CD4-positive, alpha-beta T cell treated with Interleukin-17A for 1 hour (primary cell): ENCODE results near the gene AAR2.

ENCODE experiments used
- DNase-seq: peaks from one replicate; pipeline ENCODE4 v3.0.0-alpha.2; 2020

The AAR2 gene

DNA sequence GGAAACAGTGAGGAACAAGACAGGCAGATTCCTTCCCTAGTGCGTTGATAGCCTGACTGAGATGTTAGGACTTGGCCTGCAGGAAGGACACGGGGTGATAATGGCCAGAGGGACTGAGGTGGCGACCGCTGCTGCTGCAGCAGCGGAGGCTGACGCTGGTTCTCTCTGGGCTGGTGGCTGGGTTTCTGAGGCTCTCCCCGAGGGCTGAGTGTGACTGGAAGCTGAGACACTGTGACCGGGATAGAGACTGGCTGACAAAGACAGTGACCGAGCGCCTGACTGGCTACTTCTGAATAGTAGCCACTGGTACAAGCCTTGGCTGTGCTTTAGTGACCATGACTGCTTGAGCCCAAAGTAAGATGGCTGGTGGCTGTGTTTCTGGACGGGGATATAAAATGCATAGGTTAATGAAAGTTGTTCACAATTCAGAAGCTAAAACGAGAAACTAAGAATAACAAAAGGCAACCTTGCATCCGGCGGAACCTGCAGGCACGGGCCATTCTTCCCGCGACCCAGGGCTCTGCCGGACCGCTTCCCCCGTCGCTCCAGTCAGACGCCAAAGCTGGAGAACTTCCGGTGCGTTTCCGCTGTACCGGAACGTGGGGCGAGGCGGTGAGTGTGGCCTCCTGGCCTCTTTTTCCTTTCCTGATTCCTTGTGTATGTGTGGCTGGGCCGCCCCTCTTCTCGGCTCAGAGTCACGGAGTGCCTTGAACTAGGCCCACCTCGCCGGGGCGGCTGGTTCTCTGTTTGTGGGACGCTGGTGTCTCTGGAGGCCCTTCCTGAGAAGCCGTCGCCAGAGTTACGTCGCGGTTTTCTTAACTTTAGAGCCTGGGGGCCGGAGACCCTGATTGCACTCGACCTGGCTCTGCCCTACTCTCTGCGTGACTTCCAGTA, at the start of gene AAR2:
Gene AAR2, plus strand, starts transcription at position 587 of the 894 bp plus-strand sequence. CDS start 3,391 bp downstream, outside the sequence.
- peak; percentile 77 for DNase-seq

DNA sequence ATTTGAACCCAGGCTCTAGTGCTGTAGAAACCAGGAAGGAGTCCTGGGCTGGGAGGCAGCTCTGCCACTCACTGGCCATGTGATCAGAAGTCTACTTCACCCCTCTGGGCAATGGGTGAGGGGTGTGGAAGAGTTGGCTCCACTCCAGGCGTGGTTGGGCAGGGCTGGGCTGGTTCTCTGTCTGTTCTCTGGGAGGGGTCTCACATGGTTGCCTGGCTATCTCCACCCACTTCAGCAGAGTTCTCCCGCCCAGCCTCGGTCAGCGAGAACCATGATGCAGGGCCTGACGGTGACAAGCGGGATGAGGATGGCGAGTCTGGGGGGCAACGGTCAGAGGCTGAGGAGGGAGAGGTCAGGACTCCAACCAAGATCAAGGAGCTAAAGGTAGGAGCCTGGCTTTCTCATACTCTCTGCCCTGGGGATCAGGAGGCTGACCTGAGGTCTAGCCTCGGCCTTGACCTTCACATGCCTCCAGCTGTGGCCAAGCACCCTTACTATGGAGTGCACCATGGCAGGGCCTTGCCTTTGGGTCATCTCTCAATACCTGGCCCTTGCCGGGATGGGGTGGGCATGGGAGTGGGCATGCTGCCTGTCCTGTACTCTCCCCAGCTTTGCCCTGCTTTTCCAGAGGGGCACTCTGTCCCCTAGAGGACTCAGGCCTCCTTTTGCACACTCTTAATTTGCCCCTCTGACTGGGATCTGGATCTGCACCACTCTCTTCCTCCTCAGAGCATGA, 42.1 kb upstream of the AAR2 start:
- DNase-seq = no peak

DNA sequence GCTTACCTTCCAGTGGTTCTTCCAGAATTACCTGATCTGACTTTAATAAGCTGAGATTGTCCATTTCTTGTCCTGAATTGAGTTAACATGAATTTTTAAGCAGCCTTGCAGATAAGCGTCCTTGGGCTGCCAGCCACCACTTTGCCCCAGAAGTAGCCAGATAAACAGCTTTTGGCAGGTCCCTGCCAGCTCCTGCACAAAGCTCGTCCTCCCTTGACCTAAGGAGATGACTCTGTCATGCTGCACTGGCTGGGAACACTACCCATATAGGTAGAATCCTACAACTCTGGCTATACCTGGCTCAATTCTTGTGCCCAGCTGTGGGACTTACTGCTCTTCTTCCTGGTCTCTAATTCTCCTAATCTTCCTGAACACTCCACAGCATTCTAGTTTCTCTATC, 39.6 kb upstream of the AAR2 start:
- DNase-seq = no peak

- DNase-seq = no peak
Observed at GRCh38 chr20:36197271-36197670, 39.0 kb upstream of the AAR2 start.

DNA sequence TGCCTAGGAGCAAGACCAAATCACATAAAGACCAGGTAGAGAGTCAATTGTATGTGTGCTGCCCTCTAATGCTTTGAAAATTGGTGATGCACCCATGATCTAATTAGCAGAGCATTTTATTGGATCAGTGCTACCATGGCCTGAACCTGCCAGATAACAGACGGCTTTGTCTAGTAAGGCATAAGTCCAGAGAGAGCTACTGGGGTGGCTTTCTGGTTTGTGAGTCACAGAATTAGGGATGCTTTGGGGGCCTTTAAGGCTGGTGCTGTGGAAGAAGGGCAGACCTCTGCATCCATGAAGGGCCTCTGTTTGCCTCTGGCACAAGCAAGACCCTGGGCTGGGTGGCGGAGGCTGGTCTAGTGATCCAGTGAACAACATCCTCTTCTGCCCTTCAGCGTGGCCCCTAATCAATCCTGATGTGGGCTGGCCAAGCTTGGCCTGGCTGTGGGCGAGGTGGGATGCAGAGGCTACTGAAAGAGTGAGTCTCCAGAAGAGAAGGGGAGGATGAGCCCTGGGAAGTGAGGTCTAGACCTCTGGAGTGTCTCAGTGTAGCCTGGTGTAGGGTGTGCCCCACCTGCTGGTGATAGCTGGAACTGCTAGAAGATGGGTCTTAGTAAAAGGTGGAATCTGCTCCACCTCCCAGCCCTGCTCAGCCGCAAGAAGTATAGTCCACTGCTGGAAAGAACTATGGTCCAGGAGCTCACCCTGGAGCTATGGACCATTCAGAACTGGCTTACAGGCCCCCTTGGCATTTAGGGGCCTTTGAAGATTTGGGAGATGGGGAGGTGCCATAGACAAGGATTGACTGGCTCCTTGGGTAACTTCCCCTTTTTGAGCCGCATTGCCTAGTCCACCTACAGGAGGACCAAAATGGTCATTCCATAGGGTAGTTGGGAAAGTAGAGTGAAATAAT, 36.7 kb upstream of the AAR2 start:
- DNase-seq = peak; percentile 72

DNA sequence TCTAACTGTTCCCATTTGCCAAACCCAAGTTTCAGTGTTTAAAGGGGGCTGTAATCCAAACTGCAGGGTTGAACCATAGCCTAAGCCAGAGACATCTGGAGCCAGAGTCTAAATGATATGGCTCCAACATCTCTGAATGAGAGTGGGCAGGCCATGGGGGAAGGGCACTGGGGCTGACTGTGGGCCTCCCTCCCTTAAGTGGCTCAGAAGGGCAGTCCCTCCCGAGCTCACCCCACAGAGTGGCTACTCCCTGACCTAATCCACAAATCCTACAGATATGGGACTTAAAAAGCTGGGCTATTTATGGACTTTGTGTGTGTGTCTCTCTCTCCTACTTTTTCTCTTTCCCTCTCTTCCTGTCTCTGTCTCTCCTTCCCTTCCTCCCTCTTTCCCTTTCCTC, 35.8 kb upstream of the AAR2 start:
- no peak for DNase-seq

DNA sequence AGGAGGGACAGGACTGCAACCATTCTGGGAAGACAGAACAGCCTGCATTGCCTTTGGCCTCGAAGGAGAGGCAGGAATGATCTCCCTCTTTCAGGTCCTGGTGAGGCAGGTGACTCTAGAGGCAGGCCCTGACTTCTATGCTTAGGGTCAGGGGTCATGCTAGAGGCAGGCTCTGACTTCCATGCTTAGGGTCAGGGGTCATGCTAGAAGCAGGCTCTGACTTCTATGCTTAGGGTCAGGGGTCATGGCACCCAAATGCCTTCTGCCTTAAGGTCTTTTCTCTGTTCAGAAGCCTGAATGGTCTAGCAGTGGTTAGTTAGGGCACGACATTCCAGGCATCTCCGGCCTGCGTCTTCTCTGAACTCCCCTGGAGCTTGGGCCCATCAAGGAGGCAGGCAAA, 35.1 kb upstream of the AAR2 start:
- DNase-seq = no peak

GRCh38 chr20:36202891-36203338, 33.4 kb upstream of the AAR2 start:
- peak; percentile 76 for DNase-seq

DNA sequence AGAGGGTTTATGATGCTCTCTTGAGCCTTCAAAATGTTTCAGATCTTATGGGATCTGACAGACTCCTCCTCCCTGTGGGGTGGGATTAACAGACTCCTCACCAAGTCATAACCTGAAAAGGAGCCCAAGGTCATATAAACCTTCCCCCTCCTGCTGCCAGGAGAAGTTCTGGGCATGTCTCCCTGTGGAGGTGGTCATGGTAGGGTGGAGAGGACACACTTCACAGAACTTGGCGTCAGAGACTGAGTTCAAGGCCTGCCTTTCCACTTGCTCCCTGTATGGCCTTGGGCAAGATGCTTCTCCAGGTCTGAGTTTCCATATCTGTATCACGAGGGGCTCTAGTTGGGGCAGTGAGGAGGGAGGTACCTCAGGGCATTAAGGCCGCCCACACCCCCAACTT, 32.4 kb upstream of the AAR2 start:
- DNase-seq = no peak

- no peak for DNase-seq
Observed at GRCh38 chr20:36205026-36205425, 31.3 kb upstream of the AAR2 start.

- DNase-seq = no peak
Observed at GRCh38 chr20:36206068-36206467, 30.2 kb upstream of the AAR2 start.

DNA sequence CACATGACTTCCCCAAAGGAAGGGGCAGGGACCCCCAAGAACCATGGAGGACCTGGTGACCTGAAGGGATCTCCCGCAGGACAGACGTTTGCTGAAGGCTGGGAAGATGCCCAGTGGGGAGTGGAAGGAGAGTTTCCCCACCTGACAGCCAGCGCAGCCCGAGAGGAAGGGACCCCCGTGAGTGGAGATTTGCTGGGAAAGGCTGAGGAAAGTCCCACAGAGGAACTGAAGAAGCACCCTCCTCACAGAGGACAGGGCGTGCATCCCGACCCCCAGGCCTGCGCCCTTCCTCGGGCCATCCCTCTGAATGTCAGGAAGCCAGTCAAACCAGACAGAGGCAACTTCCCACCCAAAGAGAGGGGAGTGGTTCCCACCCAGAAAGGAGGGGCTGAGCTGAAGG, 29.6 kb upstream of the AAR2 start:
- no peak for DNase-seq

DNA sequence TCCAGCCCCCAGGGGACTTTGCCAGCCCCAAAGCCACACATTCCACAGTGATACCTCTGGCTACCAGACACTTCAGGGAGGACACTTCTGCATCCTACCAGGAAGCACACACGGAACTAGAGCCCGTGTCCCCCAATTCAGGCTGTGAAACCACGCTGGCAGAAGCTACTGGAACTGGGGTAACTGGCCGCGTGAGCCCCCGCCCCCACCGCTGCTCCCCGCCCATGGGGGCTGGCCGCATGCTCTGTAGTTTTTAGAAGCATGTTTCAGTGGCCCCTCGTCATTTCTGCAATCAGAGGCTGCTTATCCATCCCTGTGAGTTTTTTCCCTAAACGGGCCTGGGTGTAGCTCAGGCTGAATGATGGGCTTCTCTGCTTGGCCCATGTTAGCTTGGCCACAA, 28.7 kb upstream of the AAR2 start:
- DNase-seq = no peak

GRCh38 chr20:36208257-36208656, 28.0 kb upstream of the AAR2 start:
- no peak for DNase-seq

DNA sequence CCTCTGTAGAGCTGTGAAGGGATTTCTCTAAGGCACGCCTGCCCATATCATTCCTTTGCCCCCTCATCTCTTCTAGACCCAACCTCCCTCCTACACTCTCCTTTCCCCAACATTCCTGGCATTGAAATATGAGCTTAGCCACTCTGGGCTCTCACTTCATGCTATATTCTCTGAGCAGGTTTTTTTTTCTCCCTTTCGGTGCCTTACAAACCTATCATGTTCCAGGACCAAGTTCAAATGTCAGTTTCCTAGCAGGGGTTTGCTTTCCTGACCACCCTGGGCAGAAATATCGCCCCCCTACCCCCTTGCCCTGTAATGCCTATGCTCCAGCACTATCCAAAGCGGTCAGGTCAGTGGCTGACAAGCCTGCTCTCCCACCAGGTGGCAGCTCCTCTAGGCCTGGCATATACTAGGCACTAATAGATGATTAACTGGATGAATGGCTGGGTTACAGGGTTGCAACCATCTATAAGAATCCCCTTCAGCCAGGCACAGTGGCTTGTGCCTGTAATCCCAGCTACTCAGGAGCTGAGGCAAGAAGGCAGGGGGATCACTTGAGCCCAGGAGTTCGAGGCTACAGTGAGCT, 25.7 kb upstream of the AAR2 start:
- no peak for DNase-seq

- DNase-seq = no peak
Observed at GRCh38 chr20:36213362-36213761, 22.9 kb upstream of the AAR2 start.

DNA sequence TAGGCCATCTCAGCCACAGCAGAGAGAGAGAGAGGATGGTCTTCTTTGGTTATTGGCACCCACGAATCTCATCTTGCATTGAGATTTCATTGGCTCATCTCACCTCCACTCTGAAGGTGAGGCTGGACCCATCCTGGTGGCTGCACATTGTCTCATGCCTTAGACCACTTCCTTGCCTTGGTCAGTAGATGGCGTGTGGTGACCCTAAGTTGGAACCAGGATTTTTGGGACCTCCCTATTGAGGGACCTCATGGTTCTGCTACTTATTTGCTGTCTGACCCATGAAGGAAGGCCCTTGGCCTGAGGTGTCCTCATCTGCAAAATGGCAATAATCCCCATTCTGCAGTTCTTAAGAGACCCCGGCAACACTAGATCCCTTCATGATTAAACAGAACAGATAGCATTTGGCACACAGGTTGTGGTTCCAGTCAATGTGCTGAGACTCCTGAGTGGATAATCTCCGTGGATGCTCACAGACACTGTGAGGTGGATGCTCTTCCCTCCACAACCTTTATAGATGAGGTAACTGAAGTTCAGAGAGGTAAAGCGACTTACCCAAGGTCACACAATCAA, 21.5 kb upstream of the AAR2 start:
- peak; percentile 20 for DNase-seq

- no peak for DNase-seq
Observed at GRCh38 chr20:36215778-36216177, 20.5 kb upstream of the AAR2 start.

DNA sequence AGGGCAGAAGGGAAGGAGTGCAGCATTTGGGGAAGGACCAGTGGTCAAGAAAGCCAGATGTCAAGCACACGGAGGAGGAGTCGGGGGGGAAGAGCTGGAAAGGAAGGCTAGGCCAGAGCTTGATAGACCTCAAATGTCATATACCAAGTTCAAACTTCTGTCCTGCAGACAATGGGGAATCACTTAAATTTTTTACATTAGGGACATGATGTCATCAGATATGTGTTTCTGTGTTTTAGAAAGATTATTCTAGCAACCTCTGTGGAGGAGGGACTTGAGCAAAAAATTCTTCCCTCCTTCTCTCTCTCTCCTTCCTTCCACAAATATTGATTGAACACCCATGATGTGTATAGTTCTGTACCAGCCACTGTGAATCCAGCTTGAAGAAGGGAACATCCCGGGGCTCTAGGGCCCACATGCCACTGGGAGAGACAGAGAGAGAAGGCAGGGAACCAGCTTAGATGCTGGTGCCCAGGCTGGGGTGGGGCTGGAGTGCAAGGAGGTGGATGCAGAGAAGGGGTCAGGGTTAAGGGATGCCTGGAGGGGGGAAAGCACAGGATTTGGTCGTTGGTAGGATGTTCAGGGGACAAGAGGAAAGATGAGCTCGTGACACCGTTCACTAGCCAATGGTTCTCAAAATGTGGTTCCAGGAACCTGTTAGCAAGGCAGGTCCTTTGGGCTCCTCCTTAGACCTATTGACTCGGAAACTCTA, 19.8 kb upstream of the AAR2 start:
- DNase-seq = no peak

- no peak for DNase-seq
Observed at GRCh38 chr20:36217226-36217625, 19.1 kb upstream of the AAR2 start.

GRCh38 chr20:36218380-36219064, 17.8 kb upstream of the AAR2 start:
- no peak for DNase-seq
